D721Med (cell line): ENCODE data around the gene BCKDHA.
"Not testable (repeated sequence)": the region's sequence is repeated elsewhere in the genome, so short reads cannot be mapped to it uniquely, and the experiment has no call there.

ENCODE experiments used
- DNase-seq: peaks from one replicate; pipeline ENCODE4 v3.0.0; 2011; ENCODE audit warnings: low spot score; ENCODE audit not compliant: insufficient read length
- FAIRE-seq: peaks from 2 replicates; lab custom pipeline; 2011; peaks lifted over from hg19 to GRCh38; lab: Jason Lieb, UNC
- CTCF ChIP-seq: IDR thresholded peaks from 2 replicates; pipeline ENCODE4 v1.5.1; 2012; ENCODE audit warnings: mild to moderate bottlenecking, control low read depth; ENCODE audit not compliant: insufficient read depth; ENCODE audit errors: missing control alignments

The BCKDHA gene

GRCh38 chr19:41403181-41403970, 5.8 kb downstream of the BCKDHA start:
- no peak for FAIRE-seq
- DNase-seq = no peak
- no peak for TF ChIP-seq CTCF

GRCh38 chr19:41405776-41406175, 8.2 kb downstream of the BCKDHA start:
- FAIRE-seq (no peak), DNase-seq (no peak)
- TF ChIP-seq CTCF = no peak

- FAIRE-seq = no peak
Observed at GRCh38 chr19:41407271-41407670, 9.7 kb downstream of the BCKDHA start.

DNA sequence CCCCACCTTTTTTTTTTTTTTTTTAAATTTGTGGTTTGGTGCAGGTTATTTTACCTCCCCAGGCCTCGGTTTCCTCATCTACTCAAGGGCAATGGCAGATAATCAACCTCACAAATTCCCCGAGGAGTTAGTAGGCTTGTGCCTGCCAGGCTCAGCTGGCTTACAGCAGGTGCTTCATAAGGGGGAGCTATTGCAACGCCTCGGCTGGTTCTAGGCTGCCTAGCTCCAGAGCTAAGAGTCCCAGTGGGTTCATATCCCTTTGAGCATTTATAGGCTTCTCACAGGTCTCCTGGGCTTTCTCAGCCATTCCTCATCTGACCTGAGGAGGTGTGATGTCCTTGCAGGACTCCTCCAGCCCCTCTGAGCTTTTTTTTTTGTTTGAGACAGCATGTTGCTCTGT, 10.6 kb downstream of the BCKDHA start:
- TF ChIP-seq CTCF = peak; percentile 2
- FAIRE-seq (no peak), DNase-seq (no peak)

More at GRCh38 chr19:41407271-41407670, 9.7 kb downstream of the BCKDHA start:
- no peak for TF ChIP-seq CTCF
- DNase-seq = no peak

- not testable (repeated sequence) for FAIRE-seq, DNase-seq
Observed at GRCh38 chr19:41408846-41409245, 11.2 kb downstream of the BCKDHA start.

- DNase-seq (no peak), FAIRE-seq (no peak)
- TF ChIP-seq CTCF = no peak
Observed at GRCh38 chr19:41409288-41409687, 11.7 kb downstream of the BCKDHA start.

GRCh38 chr19:41410336-41411054, 12.9 kb downstream of the BCKDHA start:
- TF ChIP-seq CTCF = no peak
- DNase-seq (no peak), FAIRE-seq (no peak)
